SK-N-MC (cell line): Measurements from ENCODE around the gene POLR3E.

Experiments used
- EZH2 ChIP-seq: fragments of 200-600 bp; sonication (generic); IDR thresholded peaks from one replicate; pipeline ENCODE4 v1.6.1; 2017; ENCODE audit warnings: antibody characterized with exemption
- FOXP2 ChIP-seq: optimal IDR thresholded peaks from 2 replicates; pipeline ENCODE3; 2011; ENCODE audit warnings: mild to moderate bottlenecking, moderate library complexity; ENCODE audit not compliant: insufficient read depth; ENCODE audit errors: extremely low read length, control extremely low read depth
- POLR2AphosphoS5 ChIP-seq: IDR thresholded peaks from 2 replicates; pipeline ENCODE4 v1.6.1; 2012; ENCODE audit warnings: mild to moderate bottlenecking, low read depth, low read length, borderline replicate concordance

DNA sequence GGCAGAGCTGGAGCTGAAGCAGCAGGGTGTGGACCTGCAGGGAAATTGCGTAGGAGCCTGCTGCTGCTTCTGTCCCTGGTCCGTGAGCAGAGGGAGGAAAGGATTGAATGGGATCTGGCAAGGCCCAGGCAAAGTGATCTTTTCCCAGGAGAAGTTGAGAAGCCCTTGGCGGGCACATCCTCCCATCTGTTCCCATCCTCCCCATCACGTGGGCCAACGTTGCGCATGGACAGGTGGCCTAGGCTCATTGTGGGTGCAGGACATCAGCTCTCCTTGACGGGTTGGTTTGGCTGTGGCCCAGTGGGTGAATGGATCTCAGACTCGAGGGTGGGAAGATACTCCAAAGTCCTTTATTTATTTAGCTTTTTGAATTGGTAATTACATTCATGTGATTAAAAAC is 29.4 kb upstream of the POLR3E start:
- TF ChIP-seq FOXP2 (no peak), EZH2 (no peak), POLR2AphosphoS5 (no peak)
